GM19193 (cell line): Measurements from ENCODE around the gene SLC37A1.

Source experiments
- POLR2A ChIP-seq: IDR thresholded peaks from 4 replicates; pipeline ENCODE4 v1.6.1; 2011; ENCODE audit not compliant: insufficient read depth, insufficient read length; ENCODE audit errors: extremely low read depth

The SLC37A1 gene

GRCh38 chr21:42493109-42494060 lies 20.3 kb upstream of the SLC37A1 start:
- no peak for TF ChIP-seq POLR2A

DNA sequence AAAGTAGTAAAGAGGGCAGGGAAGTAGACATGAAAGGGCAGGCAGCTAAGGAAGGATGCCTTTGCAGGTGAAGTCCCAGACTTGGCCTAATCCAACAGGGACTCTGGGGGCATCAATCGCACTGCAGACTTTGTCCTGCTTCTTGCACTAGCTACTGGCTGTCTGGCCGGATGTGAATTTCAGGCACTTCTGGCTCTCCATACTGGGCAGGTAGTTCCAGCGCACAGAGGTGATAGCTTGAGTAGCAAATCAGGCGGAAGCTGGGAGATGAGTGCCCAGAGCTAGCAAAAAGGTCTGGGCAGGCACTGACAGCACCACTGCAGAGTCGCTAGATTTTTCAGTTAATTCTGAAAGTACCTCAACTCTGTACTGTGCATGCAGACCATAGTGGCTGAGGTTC lies 18.6 kb upstream of the SLC37A1 start:
- no peak for TF ChIP-seq POLR2A

DNA sequence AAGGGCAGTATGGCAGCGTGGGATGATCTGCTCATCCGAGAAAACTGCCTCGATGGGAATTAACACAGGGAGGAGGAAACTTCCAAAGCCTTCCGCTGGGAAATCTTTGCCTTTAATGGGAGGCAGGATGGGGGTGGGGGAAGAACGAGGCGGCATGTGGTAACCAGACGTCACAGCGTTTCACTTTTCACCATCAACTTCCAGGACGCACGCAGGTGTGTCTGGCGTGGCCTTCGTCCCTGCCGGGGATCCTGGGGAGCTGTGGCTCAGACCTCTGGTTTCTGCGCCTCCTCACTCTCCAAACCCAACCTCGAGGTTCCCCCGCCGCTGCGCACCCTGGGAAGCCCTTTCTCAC lies 17.9 kb upstream of the SLC37A1 start:
- no peak for TF ChIP-seq POLR2A

DNA sequence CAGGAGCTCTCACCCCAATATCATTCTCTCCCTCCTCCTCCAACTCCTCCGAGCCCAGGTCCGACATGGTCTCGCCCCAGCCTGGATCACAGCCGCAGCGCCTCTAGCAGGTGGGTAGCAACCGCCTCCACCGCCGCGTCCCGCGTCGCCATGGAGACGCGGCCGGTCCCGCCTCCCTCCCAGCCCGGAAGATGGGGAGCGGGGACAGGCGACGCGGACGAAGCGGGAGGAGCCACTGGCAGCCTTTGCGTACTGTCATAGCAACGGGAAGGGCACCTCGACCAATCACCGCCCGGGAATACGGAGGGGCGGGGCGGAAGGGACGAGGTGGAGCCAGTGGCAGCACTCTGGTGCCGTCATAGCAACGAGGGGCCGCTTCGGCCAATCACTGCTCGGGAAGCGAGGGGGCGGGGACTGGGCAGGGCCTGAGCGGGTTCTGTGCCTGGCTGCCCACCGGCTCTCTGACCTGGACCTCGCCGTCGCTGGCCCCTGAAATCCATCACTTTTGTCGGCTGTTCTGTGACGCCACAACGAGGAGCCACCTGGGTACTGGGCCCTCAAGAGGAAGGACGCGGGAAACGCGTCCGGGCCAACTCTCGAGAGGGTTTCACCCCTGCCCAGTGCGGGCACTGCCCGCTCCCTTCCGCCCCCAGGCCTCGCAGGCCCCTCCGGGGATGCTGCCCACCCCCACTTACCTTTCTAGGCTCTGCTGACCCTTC lies 17.4 kb upstream of the SLC37A1 start, which contains the start of gene RSPH1:
Gene RSPH1, minus strand, starts transcription at position 105 of the 719 bp plus-strand sequence. Its CDS starts 38 bp downstream, at position 67.
- peak; percentile 54 for TF ChIP-seq POLR2A

DNA sequence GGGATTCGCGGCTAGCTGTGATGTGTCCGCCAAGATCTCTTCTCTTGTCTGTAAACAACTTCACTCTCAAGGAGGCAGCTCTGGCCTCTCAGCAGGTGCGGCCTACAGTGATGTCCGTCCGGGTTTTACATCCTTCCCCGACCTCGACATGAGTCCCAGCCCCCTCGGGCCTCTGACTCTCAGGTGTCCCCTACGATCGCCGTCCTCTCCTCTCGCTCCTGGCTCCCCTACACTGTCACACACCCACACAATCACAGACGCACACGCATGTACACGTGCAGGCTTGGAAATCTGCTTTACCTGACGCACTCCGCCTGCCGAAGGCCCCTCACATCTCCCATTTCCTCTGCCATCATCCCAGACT lies 16.8 kb upstream of the SLC37A1 start:
- TF ChIP-seq POLR2A = no peak

GRCh38 chr21:42498012-42498411 lies 15.6 kb upstream of the SLC37A1 start:
- no peak for TF ChIP-seq POLR2A

DNA sequence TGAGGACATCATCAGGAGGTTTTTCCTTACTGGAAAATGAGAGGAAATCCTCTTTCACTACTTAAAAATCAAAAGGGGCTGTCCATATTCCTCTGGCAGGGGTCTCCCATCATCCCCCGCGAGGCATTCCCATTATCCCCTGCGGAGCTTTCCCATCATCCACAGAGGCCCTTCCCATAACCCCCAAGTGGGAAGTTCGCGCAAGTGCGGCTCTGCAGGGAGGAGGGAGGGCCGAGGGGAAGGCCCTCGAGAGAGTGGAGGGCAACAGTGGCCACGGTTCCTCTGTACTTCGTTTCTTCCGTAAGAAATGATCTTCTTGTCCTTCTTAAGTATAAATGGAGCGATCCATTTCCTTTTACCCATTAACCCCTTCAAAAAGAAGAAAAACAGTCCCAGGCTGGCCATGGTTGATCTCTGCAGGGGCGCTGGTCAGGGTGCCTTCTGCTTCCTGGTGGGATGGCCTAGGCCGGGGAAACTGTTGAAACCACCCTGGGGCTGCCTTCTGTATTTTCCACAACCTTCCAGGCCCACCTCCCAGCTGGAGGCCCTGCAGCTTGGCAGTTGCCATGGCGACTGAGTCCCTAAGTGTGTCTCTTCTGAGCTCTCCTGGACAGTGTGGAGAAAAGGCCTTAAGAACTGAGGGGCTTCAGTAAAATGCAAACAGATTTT lies 14.1 kb upstream of the SLC37A1 start:
- TF ChIP-seq POLR2A = no peak

- no peak for TF ChIP-seq POLR2A
Observed at GRCh38 chr21:42500225-42500624, 13.4 kb upstream of the SLC37A1 start.

- TF ChIP-seq POLR2A = no peak
Observed at GRCh38 chr21:42500736-42501135, 12.9 kb upstream of the SLC37A1 start.

GRCh38 chr21:42503711-42504110 lies 9.9 kb upstream of the SLC37A1 start:
- no peak for TF ChIP-seq POLR2A

DNA sequence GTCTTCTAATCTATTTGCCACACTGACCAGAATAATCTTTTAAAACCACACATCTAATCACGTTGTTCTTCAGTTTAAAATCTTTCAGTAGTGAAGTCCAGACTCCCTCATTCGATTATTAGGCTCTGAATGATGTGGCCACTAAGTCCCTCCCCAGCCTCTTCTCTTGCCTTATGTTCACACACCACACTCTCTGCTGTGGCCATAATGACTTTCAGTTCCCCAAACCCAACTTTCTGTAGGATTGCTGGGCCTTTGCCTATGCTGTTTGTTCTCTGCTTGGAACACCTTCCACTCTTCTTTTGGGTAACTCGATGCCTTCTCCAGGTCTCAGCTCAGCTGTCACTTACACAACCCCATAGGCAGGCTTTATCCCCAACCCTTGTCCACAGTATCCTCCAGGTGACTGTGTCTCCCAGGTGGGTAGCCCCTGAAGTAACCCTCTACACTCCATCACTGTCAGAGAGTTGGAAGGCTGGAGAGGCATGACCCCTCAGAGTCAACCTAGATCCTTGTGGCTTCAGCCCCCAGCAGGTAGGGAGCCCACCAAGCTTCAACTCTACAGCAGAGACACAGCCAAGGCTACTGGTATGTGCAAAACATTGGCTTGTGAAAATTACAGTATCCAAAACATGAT lies 8.4 kb upstream of the SLC37A1 start:
- TF ChIP-seq POLR2A = no peak

DNA sequence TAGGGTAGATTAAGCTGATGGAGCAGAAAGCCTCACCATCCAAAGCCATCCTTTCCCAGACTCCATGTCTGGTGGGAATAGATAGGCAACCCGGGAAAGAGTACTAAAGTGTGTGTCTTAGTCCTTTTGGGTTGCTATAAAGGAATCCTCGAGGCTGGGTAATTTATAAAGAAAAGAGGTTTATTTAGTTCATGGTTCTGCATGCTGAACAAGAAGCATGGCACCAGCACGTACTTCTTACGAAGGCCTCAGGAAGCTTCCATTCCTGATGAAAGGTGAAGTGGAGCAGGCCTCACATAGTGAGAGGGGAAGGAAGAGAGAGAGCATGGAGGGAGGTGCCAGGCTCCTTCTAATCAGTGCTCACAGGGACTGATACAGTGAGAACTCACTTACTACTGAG lies 6.2 kb upstream of the SLC37A1 start:
- TF ChIP-seq POLR2A = no peak

GRCh38 chr21:42508371-42508770 lies 5.3 kb upstream of the SLC37A1 start:
- no peak for TF ChIP-seq POLR2A

DNA sequence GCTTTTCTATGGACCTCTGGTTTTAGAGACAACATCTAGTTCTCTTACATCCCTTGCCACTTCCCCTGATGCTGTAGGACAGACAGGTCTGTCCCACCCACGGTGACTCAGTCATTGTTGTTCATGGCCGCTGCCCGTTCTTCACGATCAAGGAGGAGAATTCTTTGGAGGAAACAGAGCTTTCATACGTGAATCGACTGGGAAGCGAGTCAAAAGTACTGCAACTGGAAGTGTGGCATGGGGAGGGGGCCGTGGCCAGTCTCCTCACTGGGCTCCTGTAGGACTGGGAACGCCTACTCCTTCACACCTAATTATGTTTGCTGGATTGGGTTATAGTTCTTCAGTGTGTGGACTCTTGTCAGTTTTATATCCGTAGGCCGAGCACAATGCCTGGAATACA lies 4.4 kb upstream of the SLC37A1 start:
- no peak for TF ChIP-seq POLR2A
